ENCODE measurements around the gene AFF1.
A peak's percentile ranks its signal among the peaks of the same experiment; 100 is the strongest.
"Not testable (repeated sequence)": the region's sequence is repeated elsewhere in the genome, so short reads cannot be mapped to it uniquely, and the experiment has no call there.

The AFF1 gene

GRCh38 chr4:87121341-87122065 lies 186.7 kb downstream of the AFF1 start:
- DNase-seq = peak; percentile 49 to 85

GRCh38 chr4:87122252-87122651 lies 187.4 kb downstream of the AFF1 start:
- peak; percentile 49 to 85 for DNase-seq

DNA sequence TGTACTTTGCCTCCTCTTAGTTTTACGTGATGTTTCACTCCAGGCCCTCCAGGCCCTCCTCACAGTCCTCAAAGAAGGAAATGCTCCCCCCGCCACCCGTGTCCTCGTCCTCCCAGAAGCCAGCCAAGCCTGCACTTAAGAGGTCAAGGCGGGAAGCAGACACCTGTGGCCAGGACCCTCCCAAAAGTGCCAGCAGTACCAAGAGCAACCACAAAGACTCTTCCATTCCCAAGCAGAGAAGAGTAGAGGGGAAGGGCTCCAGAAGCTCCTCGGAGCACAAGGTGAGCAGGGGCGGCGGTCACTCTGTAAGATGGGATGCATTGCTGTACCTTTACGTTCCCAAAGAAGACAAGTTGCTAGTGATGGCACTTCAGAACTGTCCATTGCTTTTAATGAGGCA lies 191.2 kb downstream of the AFF1 start:
- no peak for DNase-seq

DNA sequence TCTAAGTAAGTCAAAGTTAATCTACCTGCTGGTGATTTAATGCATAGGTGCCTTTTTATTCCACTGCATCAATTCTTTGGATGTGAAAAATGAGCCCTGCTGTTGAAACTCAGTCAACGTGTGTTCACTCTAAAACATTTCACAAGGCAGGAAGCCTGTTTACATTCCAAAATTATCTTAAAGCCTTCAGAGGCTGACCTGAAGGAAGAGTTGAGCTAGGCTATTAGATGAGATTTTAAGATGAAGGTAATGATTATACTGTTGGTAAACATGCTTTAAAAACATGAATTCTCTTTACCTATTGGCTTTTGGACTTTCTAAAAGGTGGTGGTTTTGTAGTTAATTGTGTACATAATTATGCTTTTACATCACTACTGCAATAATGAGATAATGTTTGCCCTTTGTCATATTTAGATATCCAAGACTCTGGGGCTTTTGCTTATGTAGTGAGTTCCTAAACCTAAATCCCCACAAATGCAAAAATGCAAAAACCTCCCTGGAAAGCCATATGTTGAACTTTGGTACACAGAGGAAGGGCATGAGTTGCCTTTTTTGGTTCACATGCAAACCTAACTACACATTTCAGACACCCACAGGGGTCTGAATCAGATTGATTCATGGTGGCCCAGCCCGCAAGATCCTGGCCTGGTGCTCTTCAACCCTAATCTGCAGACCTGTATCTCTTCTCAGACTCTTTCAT lies 193.3 kb downstream of the AFF1 start:
- no peak for DNase-seq

DNA sequence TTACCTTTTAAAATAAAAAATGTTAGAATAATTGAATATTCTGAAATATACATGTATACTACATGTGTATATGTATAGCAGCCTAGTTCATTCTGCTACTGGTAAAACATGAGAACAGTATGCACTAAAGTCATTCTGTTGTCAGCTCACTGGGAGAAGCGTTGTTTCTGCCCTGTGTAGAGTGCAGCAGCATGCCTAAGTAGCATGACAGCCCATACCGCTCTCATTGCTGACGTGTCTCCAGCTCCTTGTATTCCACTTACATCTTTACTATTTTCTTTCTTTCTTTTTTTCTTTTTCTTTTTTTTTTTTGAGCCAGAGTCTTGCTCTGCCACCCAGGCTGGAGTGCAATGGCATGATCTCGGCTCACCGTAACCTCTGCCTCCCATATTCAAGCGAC lies 194.9 kb downstream of the AFF1 start:
- DNase-seq = no peak

GRCh38 chr4:87130985-87131703 lies 196.3 kb downstream of the AFF1 start:
- no peak for DNase-seq

GRCh38 chr4:87132035-87132434 lies 197.2 kb downstream of the AFF1 start:
- DNase-seq = no peak

DNA sequence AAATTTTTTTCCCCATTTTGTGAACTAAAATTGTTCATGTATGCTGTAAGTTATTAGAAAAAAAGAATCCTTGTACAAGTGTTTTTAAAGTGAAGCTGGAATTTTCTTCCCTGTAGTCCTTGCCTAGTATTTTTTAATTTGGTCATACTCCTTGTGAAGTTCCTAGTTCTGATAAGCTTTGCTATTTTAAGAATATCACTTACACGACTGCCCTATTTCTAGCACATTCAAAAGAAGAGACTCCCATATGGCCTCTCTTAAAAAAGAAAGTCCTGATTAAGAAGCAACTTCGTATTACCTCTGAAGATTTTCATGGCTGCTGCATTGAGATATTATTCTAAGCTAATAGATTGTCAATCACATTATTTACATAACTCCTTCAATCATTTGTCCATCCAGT lies 198.4 kb downstream of the AFF1 start:
- DNase-seq = no peak

- no peak for DNase-seq
Measured at GRCh38 chr4:87134122-87134521, 199.3 kb downstream of the AFF1 start.

GRCh38 chr4:87141428-87141827 lies 206.6 kb downstream of the AFF1 start:
- no peak for DNase-seq

DNA sequence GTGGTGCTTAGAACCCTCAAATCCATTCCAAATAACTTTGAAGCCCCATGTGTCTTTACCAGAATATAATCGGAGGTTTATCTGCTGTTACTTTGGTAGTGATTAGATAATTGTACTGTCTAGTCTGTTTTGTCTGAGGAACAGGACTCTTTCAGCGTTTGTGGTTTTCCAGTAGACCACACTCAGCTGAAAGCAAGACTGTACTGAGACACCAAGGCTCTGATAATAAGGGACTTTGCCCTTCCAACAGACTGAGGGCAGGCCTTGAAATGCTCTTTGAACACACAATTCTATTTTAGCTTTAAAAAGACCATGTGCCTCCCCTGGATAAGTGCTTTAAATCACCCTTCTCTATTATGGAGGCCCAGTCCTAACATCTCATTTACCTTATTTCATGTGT lies 209.5 kb downstream of the AFF1 start:
- no peak for DNase-seq

GRCh38 chr4:87145934-87146333 lies 211.1 kb downstream of the AFF1 start:
- DNase-seq = not testable (repeated sequence)

- no peak for DNase-seq
Measured at GRCh38 chr4:87147116-87147515, 212.3 kb downstream of the AFF1 start.

DNA sequence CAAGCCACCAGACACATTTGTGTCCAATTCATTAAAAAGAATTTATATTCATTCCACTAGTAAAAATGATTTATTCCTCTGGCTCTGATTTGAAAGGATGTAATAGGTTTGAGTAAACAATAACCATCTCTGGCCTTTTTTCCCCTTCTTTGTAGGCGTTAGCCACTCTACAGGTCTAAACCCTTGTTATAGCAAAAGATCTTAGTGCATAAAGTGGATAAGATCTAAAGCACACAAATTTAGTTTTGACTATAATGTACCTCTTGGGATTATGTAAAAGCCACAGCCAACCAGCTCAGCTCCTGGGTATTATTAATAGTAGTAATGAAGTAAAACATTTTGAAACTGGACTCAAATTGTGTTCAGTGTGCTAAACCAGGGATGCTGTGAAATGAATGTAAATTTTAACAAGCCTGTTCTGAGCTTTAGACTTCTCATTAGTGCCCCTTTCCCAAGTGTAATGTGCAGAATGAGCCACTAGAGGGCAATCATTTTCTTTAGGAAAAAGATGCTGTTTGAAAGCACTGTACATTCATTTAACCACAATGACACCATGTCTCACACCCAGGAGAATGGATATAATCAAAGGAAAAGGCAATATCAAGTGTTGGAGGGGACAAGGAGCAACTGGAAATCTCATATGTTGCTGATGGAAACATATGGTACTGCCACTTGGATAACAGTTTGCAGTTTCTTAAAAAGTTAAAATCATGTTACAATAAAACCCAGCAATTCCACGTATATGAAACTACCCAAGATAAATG lies 215.9 kb downstream of the AFF1 start:
- DNase-seq = peak; percentile 48 to 80

DNA sequence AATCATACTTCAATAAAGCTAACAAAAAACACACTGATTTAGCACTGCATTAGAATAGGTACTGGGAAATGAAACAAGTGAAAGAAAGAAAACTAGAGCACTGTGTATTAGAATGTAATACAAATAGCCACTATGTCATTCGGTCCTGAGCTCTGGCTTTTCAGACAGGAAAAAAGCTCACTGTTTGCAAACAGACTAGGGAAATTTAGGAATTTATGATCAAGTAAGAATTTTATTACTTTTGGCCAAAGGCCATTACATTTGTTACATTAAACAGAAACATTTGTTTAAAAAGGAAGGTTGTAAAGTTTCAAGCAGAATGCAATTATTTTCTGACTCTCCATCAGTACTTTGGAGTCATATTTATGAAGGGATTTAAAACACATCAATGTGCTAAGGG lies 216.9 kb downstream of the AFF1 start:
- DNase-seq = no peak

- DNase-seq = no peak
Measured at GRCh38 chr4:87152310-87153041, 217.7 kb downstream of the AFF1 start.

DNA sequence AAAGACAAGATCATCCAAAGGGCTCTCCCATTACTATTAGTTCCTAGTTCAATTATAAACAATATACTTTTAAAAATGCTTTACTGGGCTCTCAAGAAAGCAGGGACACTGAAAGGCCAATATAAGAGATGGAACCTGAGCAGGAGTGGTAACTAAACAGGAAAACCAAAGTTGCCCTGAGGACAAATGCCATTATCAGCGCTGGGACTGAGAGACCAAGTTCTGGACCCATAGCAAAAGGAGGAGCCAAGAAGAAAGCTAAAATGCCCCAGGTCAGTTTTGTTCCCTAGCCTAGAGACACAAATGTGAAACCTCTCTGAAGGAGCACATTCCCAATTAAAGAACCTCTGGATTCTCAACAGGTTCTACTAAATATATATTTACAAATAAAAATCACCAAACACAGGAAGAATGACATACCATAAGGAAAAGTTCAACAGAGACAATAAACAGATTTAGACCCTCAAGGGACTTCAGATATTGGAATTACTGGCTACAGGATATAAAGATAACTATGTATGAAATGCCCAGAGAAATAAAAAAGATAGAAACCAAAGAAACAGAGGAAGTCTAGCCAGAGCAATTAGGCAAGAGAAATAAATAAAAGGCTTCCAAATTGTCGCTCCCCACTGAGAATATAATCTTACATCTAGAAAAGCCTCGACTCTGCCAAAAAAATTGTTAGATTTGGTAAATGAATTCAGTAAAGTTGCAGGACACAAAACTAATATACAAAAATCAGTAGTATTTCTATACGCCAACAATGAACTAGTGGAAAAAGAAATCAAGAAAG lies 218.5 kb downstream of the AFF1 start:
- DNase-seq = no peak

DNA sequence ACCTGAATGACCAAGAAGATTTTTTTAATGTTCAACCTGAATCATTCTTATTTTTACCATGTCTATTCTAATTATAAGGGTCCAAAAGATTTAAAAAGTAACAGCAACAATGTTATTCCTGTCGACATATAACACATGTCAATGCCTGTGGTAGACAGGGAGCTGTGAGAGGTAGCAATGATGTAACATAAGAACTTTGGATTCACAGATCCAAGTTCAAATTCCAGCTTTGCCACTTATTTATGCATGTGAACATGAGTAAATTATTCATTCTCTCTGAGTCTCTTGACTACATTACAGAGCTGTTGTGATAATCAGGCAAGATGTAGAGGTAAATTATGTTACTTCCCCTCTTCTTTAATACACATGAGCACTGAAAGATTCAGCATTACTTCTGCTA lies 231.1 kb downstream of the AFF1 start:
- DNase-seq = no peak

- no peak for DNase-seq
Measured at GRCh38 chr4:87166296-87166854, 231.6 kb downstream of the AFF1 start.

DNA sequence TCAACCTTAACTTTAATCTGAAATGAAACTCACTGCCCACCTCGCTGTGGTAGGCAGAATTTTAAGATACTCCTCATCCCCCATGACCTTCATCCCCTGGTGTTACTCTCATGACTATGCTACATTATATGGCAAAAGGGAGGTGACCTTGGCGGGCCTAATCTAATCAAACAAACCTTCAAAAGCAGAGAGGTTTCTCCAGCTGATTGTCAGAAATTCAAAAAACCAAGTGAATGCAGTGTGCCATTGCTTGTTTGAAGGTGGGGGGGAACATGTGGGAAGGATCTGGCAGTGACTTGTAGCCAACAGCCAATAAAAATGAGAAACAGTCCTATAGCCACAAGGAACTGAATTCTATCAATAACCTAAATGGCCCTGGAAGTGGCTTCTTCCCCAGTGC lies 237.1 kb downstream of the AFF1 start:
- DNase-seq = no peak

DNA sequence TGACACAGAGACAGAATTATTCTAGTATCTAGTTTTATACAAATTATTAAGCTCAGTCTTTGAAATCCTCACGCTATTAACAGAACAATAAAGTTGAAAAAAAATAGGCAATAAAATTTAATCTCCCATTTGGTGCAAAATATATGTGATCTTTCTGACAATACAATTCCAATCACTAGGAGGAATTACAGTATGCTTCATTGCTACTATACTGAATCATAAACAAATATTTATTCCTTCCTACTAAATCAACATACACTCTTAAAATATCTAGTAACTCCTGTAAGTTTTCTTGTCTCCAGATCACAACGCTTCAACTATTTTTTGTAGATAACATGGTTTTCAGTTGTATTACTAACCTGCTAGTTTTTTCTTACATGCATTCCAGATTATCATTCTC lies 239.9 kb downstream of the AFF1 start:
- DNase-seq = no peak
